PC-3 (cell line): Measurements from ENCODE around the gene CCNG2.

ENCODE experiments used
- CTCF ChIP-seq: fragments of 300-600 bp; sonication (generic); conservative IDR thresholded peaks from 2 replicates; pipeline ENCODE4 v1.5.1; 2017; ENCODE audit warnings: antibody characterized with exemption, low read depth, mild to moderate bottlenecking, low read length
- EZH2 ChIP-seq: fragments of 300-600 bp; sonication (generic); IDR thresholded peaks from one replicate; pipeline ENCODE4 v1.6.1; 2017; ENCODE audit warnings: antibody characterized with exemption, mild to moderate bottlenecking, low read length; ENCODE audit not compliant: unreplicated experiment

- TF ChIP-seq CTCF (no peak), EZH2 (no peak)
Measured at GRCh38 chr4:77148078-77148477, 8.9 kb upstream of the CCNG2 start.
